A673 (cell line): ENCODE results near the gene CELF3. TPM values are rescaled to one million over a fixed set of nuclear protein-coding genes. Genes with fewer than 3 reads are reported as not detected.

ENCODE experiments used
- BruUV-seq: library from RNA; stranded (reverse); fragments of 400-500 nt; replicated peaks from 2 replicates; lab custom pipeline; 2021; lab: Mats Ljungman, UMichigan
- CTCF ChIA-PET: fragments of 300-600 bp; sonication (Branson Sonifier 250); formaldehyde crosslinking; loops from one replicate; lab custom pipeline; 2022; ENCODE audit warnings: antibody characterized with exemption; lab: Charles Lee
- POLR2A ChIA-PET: fragments of 300-600 bp; sonication (Branson Sonifier 250); formaldehyde crosslinking; loops from one replicate; lab custom pipeline; 2022; ENCODE audit warnings: antibody characterized with exemption; ENCODE audit not compliant: low non-redundant PET; lab: Charles Lee
- DNase-seq: peaks from one replicate; pipeline ENCODE4 v3.0.0-alpha.2; 2015; ENCODE audit warnings: low spot score
- H3K27ac ChIP-seq: fragments of 200-600 bp; sonication (generic); 2 replicates; pipeline ENCODE4 v1.5.1; 2016; ENCODE audit warnings: mixed run types, low read depth, mild to moderate bottlenecking, mixed read lengths, antibody characterized with exemption, low read length; ENCODE audit not compliant: poor library complexity, severe bottlenecking
- H3K27me3 ChIP-seq: fragments of 200-600 bp; sonication (generic); replicated peaks from 2 replicates; pipeline ENCODE4 v1.6.1; 2017; ENCODE audit warnings: mixed run types, low read depth, mild to moderate bottlenecking, mixed read lengths, antibody characterized with exemption, low read length; ENCODE audit not compliant: insufficient read depth, poor library complexity
- H3K36me3 ChIP-seq: fragments of 200-600 bp; sonication (generic); 2 replicates; pipeline ENCODE4 v1.6.1; 2016; ENCODE audit warnings: mixed run types, mild to moderate bottlenecking, mixed read lengths, antibody characterized with exemption, low read length; ENCODE audit not compliant: insufficient read depth, poor library complexity, severe bottlenecking
- H3K4me1 ChIP-seq: fragments of 200-600 bp; sonication (generic); 2 replicates; pipeline ENCODE4 v1.6.1; 2017; ENCODE audit warnings: mixed run types, mild to moderate bottlenecking, mixed read lengths, antibody characterized with exemption, low read length; ENCODE audit not compliant: insufficient read depth, poor library complexity, severe bottlenecking
- H3K4me3 ChIP-seq: fragments of 200-600 bp; sonication (generic); 2 replicates; pipeline ENCODE4 v1.5.1; 2016; ENCODE audit warnings: low read depth, mixed run types, mild to moderate bottlenecking, mixed read lengths, low read length; ENCODE audit not compliant: poor library complexity, severe bottlenecking
- H3K9me3 ChIP-seq: fragments of 200-600 bp; sonication (generic); 2 replicates; pipeline ENCODE4 v1.6.1; 2016; ENCODE audit warnings: mixed run types, low read depth, mild to moderate bottlenecking, mixed read lengths, antibody characterized with exemption, low read length; ENCODE audit not compliant: poor library complexity, severe bottlenecking
- EZH2 ChIP-seq: fragments of 200-600 bp; sonication (generic); IDR thresholded peaks from 2 replicates; pipeline ENCODE4 v1.6.1; 2017; ENCODE audit warnings: borderline replicate concordance, low read depth, mild to moderate bottlenecking, mixed read lengths, antibody characterized with exemption, low read length; ENCODE audit not compliant: poor library complexity, severe bottlenecking
- intact Hi-C: fragments of 100-400 bp; cut with micrococcal nuclease; formaldehyde crosslinking; loops from one replicate; pipeline ENCODE4 v1.10.0; 2022; ENCODE audit not compliant: unreplicated experiment
- total RNA-seq: library from RNA; stranded (reverse); gene quantifications from 2 replicates; pipeline ENCODE4 v1.2.3, GENCODE V29; 2021
- TF ChIP-seq, protein P1 (sequence below): fragments of 300-800, 200-600 bp; sonication (generic); conservative IDR thresholded peaks from 2 replicates; pipeline ENCODE4 v1.5.1; 2017; ENCODE audit warnings: low read depth, mild to moderate bottlenecking, antibody characterized with exemption, low read length, moderate library complexity, mixed read lengths

Gene CELF3
- total RNA-seq, 1 experiment from 2014 or later = not detected

GRCh38 chr1:151710187-151710840, 6.3 kb downstream of the CELF3 start:
- ChIA-PET POLR2A (no interaction called here), CTCF (no interaction called here)
- no TSS peak for BruUV-seq
- Histone ChIP-seq H3K9me3 (no peaks in the 10 kb centered on the region), H3K4me3 (no peak overlapping the region), H3K27me3 (peaks cover 21% of the 10 kb centered on the region), H3K4me1 (no peaks in the 10 kb centered on the region), H3K27ac (no peak overlapping the region), H3K36me3 (no peaks in the 10 kb centered on the region)
- DNase-seq = peak; percentile 71
- intact Hi-C loops = no loop called here
- TF ChIP-seq, protein P1, sequence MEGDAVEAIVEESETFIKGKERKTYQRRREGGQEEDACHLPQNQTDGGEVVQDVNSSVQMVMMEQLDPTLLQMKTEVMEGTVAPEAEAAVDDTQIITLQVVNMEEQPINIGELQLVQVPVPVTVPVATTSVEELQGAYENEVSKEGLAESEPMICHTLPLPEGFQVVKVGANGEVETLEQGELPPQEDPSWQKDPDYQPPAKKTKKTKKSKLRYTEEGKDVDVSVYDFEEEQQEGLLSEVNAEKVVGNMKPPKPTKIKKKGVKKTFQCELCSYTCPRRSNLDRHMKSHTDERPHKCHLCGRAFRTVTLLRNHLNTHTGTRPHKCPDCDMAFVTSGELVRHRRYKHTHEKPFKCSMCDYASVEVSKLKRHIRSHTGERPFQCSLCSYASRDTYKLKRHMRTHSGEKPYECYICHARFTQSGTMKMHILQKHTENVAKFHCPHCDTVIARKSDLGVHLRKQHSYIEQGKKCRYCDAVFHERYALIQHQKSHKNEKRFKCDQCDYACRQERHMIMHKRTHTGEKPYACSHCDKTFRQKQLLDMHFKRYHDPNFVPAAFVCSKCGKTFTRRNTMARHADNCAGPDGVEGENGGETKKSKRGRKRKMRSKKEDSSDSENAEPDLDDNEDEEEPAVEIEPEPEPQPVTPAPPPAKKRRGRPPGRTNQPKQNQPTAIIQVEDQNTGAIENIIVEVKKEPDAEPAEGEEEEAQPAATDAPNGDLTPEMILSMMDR = no peak
- TF ChIP-seq EZH2 = no peak

DNA sequence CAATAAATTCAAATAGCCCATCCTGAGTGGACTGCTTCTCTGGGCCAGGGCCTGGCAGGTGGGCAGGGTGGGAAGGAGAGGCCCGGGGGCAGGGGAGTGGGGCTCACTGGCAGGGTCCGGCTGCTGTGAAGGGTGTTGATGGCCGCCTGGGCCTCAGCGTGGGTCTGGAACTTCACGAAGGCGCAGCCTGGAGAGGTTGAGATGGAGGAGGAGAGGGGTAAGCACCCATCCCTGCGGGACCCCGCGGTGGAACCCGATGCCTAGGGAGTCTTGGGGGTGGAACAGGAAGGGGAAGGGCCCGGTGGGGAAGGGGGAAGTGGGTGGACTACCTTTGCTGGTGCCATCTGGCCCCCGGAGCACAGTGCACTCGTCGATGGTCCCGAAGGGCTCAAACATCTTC, 7.7 kb downstream of the CELF3 start:
- ChIA-PET POLR2A (no interaction called here), CTCF (no interaction called here)
- peaks cover 13% of the 10 kb centered on the region for H3K27me3 ChIP-seq
- intact Hi-C loops = no loop called here
- H3K27ac ChIP-seq = no peak overlapping the region
- TF ChIP-seq, protein P1 = no peak
- TF ChIP-seq EZH2 = no peak
- H3K36me3 ChIP-seq = no peaks in the 10 kb centered on the region
- H3K4me1 ChIP-seq = no peaks in the 10 kb centered on the region
- no peaks in the 10 kb centered on the region for H3K9me3 ChIP-seq
- no peak for DNase-seq
- BruUV-seq = no TSS peak
- H3K4me3 ChIP-seq = no peak overlapping the region

DNA sequence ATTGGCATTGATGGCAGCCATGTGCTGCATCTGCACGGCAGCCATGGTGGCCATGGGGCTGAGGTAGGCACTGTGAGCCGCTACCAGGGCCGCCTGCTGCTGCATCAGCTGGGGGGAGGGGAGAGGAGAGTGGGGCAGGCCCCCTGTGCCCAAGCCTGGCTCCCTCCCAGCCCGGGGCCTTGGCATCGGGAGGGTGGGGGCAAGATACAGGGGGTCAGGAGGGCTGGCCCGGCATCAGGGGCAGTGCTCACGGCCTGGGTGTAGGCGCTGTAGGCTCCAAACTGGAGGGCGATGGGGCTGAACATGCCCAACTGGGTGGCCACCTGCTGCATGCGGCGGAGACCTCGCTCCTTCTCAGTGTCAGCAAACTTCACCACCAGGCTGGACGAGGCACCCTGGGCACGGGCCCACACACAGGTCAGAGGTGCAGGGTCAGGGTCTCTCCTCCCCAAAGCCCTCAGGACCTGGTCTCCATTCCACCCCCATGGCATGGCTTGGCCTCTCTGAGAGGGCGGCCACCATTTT, 9.0 kb downstream of the CELF3 start:
- Histone ChIP-seq H3K9me3 (no peaks in the 10 kb centered on the region), H3K27me3 (peaks cover 13% of the 10 kb centered on the region), H3K36me3 (no peaks in the 10 kb centered on the region), H3K27ac (no peak overlapping the region), H3K4me3 (no peak overlapping the region), H3K4me1 (no peaks in the 10 kb centered on the region)
- intact Hi-C loops = no loop called here
- no TSS peak for BruUV-seq
- ChIA-PET POLR2A (no interaction called here), CTCF (no interaction called here)
- DNase-seq = no peak
- TF ChIP-seq, protein P1 = no peak
- no peak for TF ChIP-seq EZH2
